Tibial artery (tissue), 4 donors: ENCODE measurements around the gene HBD.

Experiments used
- DNase-seq, 2 donors: peaks; one replicate each; pipeline ENCODE4 v3.0.0-alpha.2; 2019
- H3K27ac ChIP-seq, 2 donors: fragments of 200-600 bp; sonication (generic) in 1 of 2; 1 replicate in 1 of 2; 2 replicates in 1 of 2; pipeline ENCODE4 v1.5.1; 2018 to 2019; ENCODE audit warnings: mild to moderate bottlenecking in 1 of 2
- H3K27me3 ChIP-seq, 2 donors: fragments of 200-600 bp; sonication (generic) in 1 of 2; one replicate each; pipeline versions ENCODE4 v1.5.1 to v1.6.0; 2016 to 2019
- H3K36me3 ChIP-seq, 3 donors: fragments of 200-600 bp; sonication (generic) in 2 of 3; one replicate each; pipeline ENCODE4 v1.5.1; 2016 to 2019; ENCODE audit warnings: mild to moderate bottlenecking in 2 of 3
- H3K4me1 ChIP-seq, 4 donors: fragments of 200-600 bp; sonication (generic) in 2 of 4; 1 replicate in 3 of 4; 2 replicates in 1 of 4; pipeline ENCODE4 v1.5.1; 2016 to 2019
- H3K4me3 ChIP-seq, 2 donors: fragments of 200-600 bp; sonication (generic) in 1 of 2; 1 replicate in 1 of 2; 2 replicates in 1 of 2; pipeline ENCODE4 v1.5.1; 2018 to 2019; ENCODE audit warnings: mild to moderate bottlenecking in 2 of 2
- H3K9me3 ChIP-seq, 3 donors: fragments of 200-600 bp; sonication (generic) in 1 of 3; one replicate each; pipeline ENCODE4 v1.5.1; 2016 to 2019
- CTCF ChIP-seq, 2 experiments: fragments of 200-600 bp in 1 of 2; fragments of 450-650 bp in 1 of 2; IDR thresholded peaks; one replicate each; pipeline ENCODE4 v1.5.1; 2017 to 2019; ENCODE audit warnings: antibody characterized with exemption in 2 of 2, mild to moderate bottlenecking in 1 of 2, moderate library complexity in 1 of 2
- intact Hi-C: fragments of 100-400 bp; cut with DNase I; formaldehyde crosslinking; loops from one replicate; pipeline ENCODE4 v1.15.0; 2023; ENCODE audit warnings: low total_unique reads

Gene HBD

GRCh38 chr11:5229796-5230195 is 4.5 kb downstream of the HBD start:
- intact Hi-C loops = no loop called here
- no peak for DNase-seq
- no peak for TF ChIP-seq CTCF (IDR thresholded peaks at IDR 0.05)
- H3K9me3 ChIP-seq = no peaks in the 10 kb centered on the region
- H3K4me3 ChIP-seq = no peak overlapping the region
- H3K36me3 ChIP-seq = no peaks in the 10 kb centered on the region
- H3K4me1 ChIP-seq = no peaks in the 10 kb centered on the region
- H3K27ac ChIP-seq = no peak overlapping the region
- H3K27me3 ChIP-seq = no peaks in the 10 kb centered on the region

GRCh38 chr11:5229356-5229755 is 4.9 kb downstream of the HBD start:
- H3K4me1 ChIP-seq = no peaks in the 10 kb centered on the region
- H3K27me3 ChIP-seq = no peaks in the 10 kb centered on the region
- no peak overlapping the region for H3K27ac ChIP-seq
- TF ChIP-seq CTCF (IDR thresholded peaks at IDR 0.05) = no peak
- DNase-seq = no peak
- no peak overlapping the region for H3K4me3 ChIP-seq
- H3K36me3 ChIP-seq = no peaks in the 10 kb centered on the region
- intact Hi-C loops = no loop called here
- no peaks in the 10 kb centered on the region for H3K9me3 ChIP-seq

GRCh38 chr11:5228124-5228523 is 6.2 kb downstream of the HBD start:
- no peak overlapping the region for H3K27ac ChIP-seq
- H3K27me3 ChIP-seq = no peaks in the 10 kb centered on the region

GRCh38 chr11:5227681-5228080 is 6.6 kb downstream of the HBD start:
- intact Hi-C loops = no loop called here
- no peak for DNase-seq
- no peaks in the 10 kb centered on the region for H3K4me1 ChIP-seq
- H3K36me3 ChIP-seq = no peaks in the 10 kb centered on the region
- TF ChIP-seq CTCF (IDR thresholded peaks at IDR 0.05) = no peak
- no peak overlapping the region for H3K4me3 ChIP-seq
- no peaks in the 10 kb centered on the region for H3K27me3 ChIP-seq
- H3K27ac ChIP-seq = no peak overlapping the region
- H3K9me3 ChIP-seq = no peaks in the 10 kb centered on the region

More at GRCh38 chr11:5228124-5228523, 6.2 kb downstream of the HBD start:
- Histone ChIP-seq H3K4me3 (no peak overlapping the region), H3K4me1 (no peaks in the 10 kb centered on the region), H3K9me3 (no peaks in the 10 kb centered on the region), H3K36me3 (no peaks in the 10 kb centered on the region)
- no peak for TF ChIP-seq CTCF (IDR thresholded peaks at IDR 0.05)
- intact Hi-C loops = no loop called here
- DNase-seq = no peak

GRCh38 chr11:5226732-5227310 is 7.5 kb downstream of the HBD start, which contains the start of gene HBB:
Gene HBB (minus strand): TSS chr11:5227071. CDS start chr11:5227021, 50 bp downstream.
- intact Hi-C loops = no loop called here
- DNase-seq = no peak
- no peak for TF ChIP-seq CTCF (IDR thresholded peaks at IDR 0.05)

GRCh38 chr11:5225480-5225871 is 8.8 kb downstream of the HBD start:
- Histone ChIP-seq H3K36me3 (no peaks in the 10 kb centered on the region), H3K4me1 (no peaks in the 10 kb centered on the region), H3K4me3 (no peak overlapping the region), H3K27ac (no peak overlapping the region), H3K9me3 (no peaks in the 10 kb centered on the region), H3K27me3 (no peaks in the 10 kb centered on the region)
- intact Hi-C loops = no loop called here
- no peak for TF ChIP-seq CTCF (IDR thresholded peaks at IDR 0.05)
- DNase-seq = no peak

More at GRCh38 chr11:5226732-5227310, 7.5 kb downstream of the HBD start, which contains the start of gene HBB:
- no peaks in the 10 kb centered on the region for H3K4me1 ChIP-seq
- no peak within 1 kb of the TSS for H3K27ac ChIP-seq
- no peak within 1 kb of the TSS for H3K4me3 ChIP-seq
- no peaks in the 10 kb centered on the region for H3K9me3 ChIP-seq
- H3K27me3 ChIP-seq = no peaks in the 10 kb centered on the region
- no peaks in the 10 kb centered on the region for H3K36me3 ChIP-seq
